ENCODE results near the gene RPL35A. TPM values are rescaled to one million over a fixed set of nuclear protein-coding genes. Genes with fewer than 3 reads are reported as not detected.
"Not testable (repeated sequence)": the region's sequence is repeated elsewhere in the genome, so short reads cannot be mapped to it uniquely, and the experiment has no call there.

RPL35A gene
- total and polyA plus RNA-seq, 4 donors = 441 to 1,724 (median 914) TPM

GRCh38 chr3:197912741-197913476, 37.1 kb upstream of the RPL35A start:
- 80% methylated on average over 22 of the region's 33 CpGs for WGBS (ENCODE audit: insufficient coverage)
- peak in 1 of 6 donors; percentile 47 for DNase-seq (ENCODE audit: low read depth in 4 of 6, low spot score in 6 of 6)

GRCh38 chr3:197913641-197914380, 36.2 kb upstream of the RPL35A start:
- Histone ChIP-seq H3K4me1 (ENCODE audit: control insufficient read depth, insufficient read depth, low read length) (peaks cover 4% of the 10 kb centered on the region), H3K4me3 (ENCODE audit: low read depth, low read length) (no peak overlapping the region), H3K36me3 (ENCODE audit: control insufficient read depth, insufficient read depth, low read length) (peaks cover 13% of the 10 kb centered on the region), H3K27ac (ENCODE audit: low read depth, low read length) (no peak overlapping the region), H3K27me3 (ENCODE audit: control insufficient read depth, insufficient read depth, low read length) (no peaks in the 10 kb centered on the region), H3K9me3 (ENCODE audit: control insufficient read depth, insufficient read depth, low read length) (no peaks in the 10 kb centered on the region)
- WGBS (ENCODE audit: insufficient coverage) = 94% methylated on average over 5 of the region's 12 CpGs
- DNase-seq (ENCODE audit: low read depth in 4 of 6, low spot score in 6 of 6) = peak in 2 of 6 donors; percentile 14 to 35

More at GRCh38 chr3:197912741-197913476, 37.1 kb upstream of the RPL35A start:
- H3K27me3 ChIP-seq (ENCODE audit: control insufficient read depth, insufficient read depth, low read length) = no peaks in the 10 kb centered on the region
- peaks cover 13% of the 10 kb centered on the region for H3K36me3 ChIP-seq (ENCODE audit: control insufficient read depth, insufficient read depth, low read length)
- no peak overlapping the region for H3K27ac ChIP-seq (ENCODE audit: low read depth, low read length)
- H3K9me3 ChIP-seq (ENCODE audit: control insufficient read depth, insufficient read depth, low read length) = no peaks in the 10 kb centered on the region
- peaks cover 4% of the 10 kb centered on the region for H3K4me1 ChIP-seq (ENCODE audit: control insufficient read depth, insufficient read depth, low read length)
- no peak overlapping the region for H3K4me3 ChIP-seq (ENCODE audit: low read depth, low read length)

- H3K27ac ChIP-seq (ENCODE audit: low read depth, low read length); H3K27me3 ChIP-seq (ENCODE audit: control insufficient read depth, insufficient read depth, low read length); H3K4me1 ChIP-seq (ENCODE audit: control insufficient read depth, insufficient read depth, low read length); H3K9me3 ChIP-seq (ENCODE audit: control insufficient read depth, insufficient read depth, low read length); H3K4me3 ChIP-seq (ENCODE audit: low read depth, low read length); DNase-seq (ENCODE audit: low read depth in 4 of 6, low spot score in 6 of 6): not testable (repeated sequence)
- peaks cover 18% of the 10 kb centered on the region for H3K36me3 ChIP-seq (ENCODE audit: control insufficient read depth, insufficient read depth, low read length)
- WGBS (ENCODE audit: insufficient coverage) = 96% methylated on average over 15 of the region's 24 CpGs
These were observed 28.3 kb upstream of the RPL35A start for GRCh38 chr3:197921429-197922275.

GRCh38 chr3:197926418-197926817, 23.6 kb upstream of the RPL35A start:
- H3K4me1 ChIP-seq (ENCODE audit: control insufficient read depth, insufficient read depth, low read length) = no peaks in the 10 kb centered on the region
- peaks cover 40% of the 10 kb centered on the region for H3K36me3 ChIP-seq (ENCODE audit: control insufficient read depth, insufficient read depth, low read length)
- H3K27me3 ChIP-seq (ENCODE audit: control insufficient read depth, insufficient read depth, low read length) = no peaks in the 10 kb centered on the region
- no peak for DNase-seq (ENCODE audit: low read depth in 4 of 6, low spot score in 6 of 6)
- no peaks in the 10 kb centered on the region for H3K9me3 ChIP-seq (ENCODE audit: control insufficient read depth, insufficient read depth, low read length)
- H3K4me3 ChIP-seq (ENCODE audit: low read depth, low read length) = no peak overlapping the region
- H3K27ac ChIP-seq (ENCODE audit: low read depth, low read length) = no peak overlapping the region
- WGBS (ENCODE audit: insufficient coverage) = 76% methylated on average over 2 of the region's 7 CpGs

GRCh38 chr3:197927578-197927977, 22.4 kb upstream of the RPL35A start:
- H3K36me3 ChIP-seq (ENCODE audit: control insufficient read depth, insufficient read depth, low read length) = peaks cover 46% of the 10 kb centered on the region
- WGBS (ENCODE audit: insufficient coverage) = no CpG with 5 or more reads among the region's 3 CpGs
- H3K27me3 ChIP-seq (ENCODE audit: control insufficient read depth, insufficient read depth, low read length); H3K4me1 ChIP-seq (ENCODE audit: control insufficient read depth, insufficient read depth, low read length); H3K9me3 ChIP-seq (ENCODE audit: control insufficient read depth, insufficient read depth, low read length); DNase-seq (ENCODE audit: low read depth in 4 of 6, low spot score in 6 of 6); H3K4me3 ChIP-seq (ENCODE audit: low read depth, low read length); H3K27ac ChIP-seq (ENCODE audit: low read depth, low read length): not testable (repeated sequence)

- Histone ChIP-seq H3K4me1 (ENCODE audit: control insufficient read depth, insufficient read depth, low read length) (no peaks in the 10 kb centered on the region), H3K9me3 (ENCODE audit: control insufficient read depth, insufficient read depth, low read length) (no peaks in the 10 kb centered on the region), H3K4me3 (ENCODE audit: low read depth, low read length) (no peak overlapping the region), H3K27ac (ENCODE audit: low read depth, low read length) (no peak overlapping the region), H3K27me3 (ENCODE audit: control insufficient read depth, insufficient read depth, low read length) (no peaks in the 10 kb centered on the region), H3K36me3 (ENCODE audit: control insufficient read depth, insufficient read depth, low read length) (peaks cover 25% of the 10 kb centered on the region)
- WGBS (ENCODE audit: insufficient coverage) = 70% methylated on average over 13 of the region's 15 CpGs
- no peak for DNase-seq (ENCODE audit: low read depth in 4 of 6, low spot score in 6 of 6)
These were observed 13.1 kb upstream of the RPL35A start for GRCh38 chr3:197936819-197937384.

- no peak overlapping the region for H3K4me3 ChIP-seq (ENCODE audit: low read depth, low read length)
- WGBS (ENCODE audit: insufficient coverage) = 75% methylated on average over 1 of the region's 1 CpG
- no peak for DNase-seq (ENCODE audit: low read depth in 4 of 6, low spot score in 6 of 6)
These were observed 9.1 kb upstream of the RPL35A start for GRCh38 chr3:197940745-197941384.

GRCh38 chr3:197942956-197943556, 6.9 kb upstream of the RPL35A start:
- no CpG with 5 or more reads among the region's 2 CpGs for WGBS (ENCODE audit: insufficient coverage)
- no peaks in the 10 kb centered on the region for H3K4me1 ChIP-seq (ENCODE audit: control insufficient read depth, insufficient read depth, low read length)
- peaks cover 8% of the 10 kb centered on the region for H3K36me3 ChIP-seq (ENCODE audit: control insufficient read depth, insufficient read depth, low read length)
- H3K4me3 ChIP-seq (ENCODE audit: low read depth, low read length) = no peak overlapping the region
- no peaks in the 10 kb centered on the region for H3K9me3 ChIP-seq (ENCODE audit: control insufficient read depth, insufficient read depth, low read length)
- peak in 2 of 6 donors; percentile 57 to 70 for DNase-seq (ENCODE audit: low read depth in 4 of 6, low spot score in 6 of 6)
- H3K27me3 ChIP-seq (ENCODE audit: control insufficient read depth, insufficient read depth, low read length) = no peaks in the 10 kb centered on the region
- H3K27ac ChIP-seq (ENCODE audit: low read depth, low read length) = no peak overlapping the region

More at GRCh38 chr3:197940745-197941384, 9.1 kb upstream of the RPL35A start:
- H3K4me1 ChIP-seq (ENCODE audit: control insufficient read depth, insufficient read depth, low read length) = no peaks in the 10 kb centered on the region
- H3K9me3 ChIP-seq (ENCODE audit: control insufficient read depth, insufficient read depth, low read length) = no peaks in the 10 kb centered on the region
- H3K36me3 ChIP-seq (ENCODE audit: control insufficient read depth, insufficient read depth, low read length) = peaks cover 15% of the 10 kb centered on the region
- no peaks in the 10 kb centered on the region for H3K27me3 ChIP-seq (ENCODE audit: control insufficient read depth, insufficient read depth, low read length)
- H3K27ac ChIP-seq (ENCODE audit: low read depth, low read length) = no peak overlapping the region

Data from spinal cord (tissue), 10 donors.